ENCODE results near the gene HEXD. TPM values are rescaled to one million over a fixed set of nuclear protein-coding genes. Genes with fewer than 3 reads are reported as not detected.
"Not testable (repeated sequence)": the region's sequence is repeated elsewhere in the genome, so short reads cannot be mapped to it uniquely, and the experiment has no call there.

Gene HEXD
- polyA plus RNA-seq, 1 experiment = 9.1 TPM

DNA sequence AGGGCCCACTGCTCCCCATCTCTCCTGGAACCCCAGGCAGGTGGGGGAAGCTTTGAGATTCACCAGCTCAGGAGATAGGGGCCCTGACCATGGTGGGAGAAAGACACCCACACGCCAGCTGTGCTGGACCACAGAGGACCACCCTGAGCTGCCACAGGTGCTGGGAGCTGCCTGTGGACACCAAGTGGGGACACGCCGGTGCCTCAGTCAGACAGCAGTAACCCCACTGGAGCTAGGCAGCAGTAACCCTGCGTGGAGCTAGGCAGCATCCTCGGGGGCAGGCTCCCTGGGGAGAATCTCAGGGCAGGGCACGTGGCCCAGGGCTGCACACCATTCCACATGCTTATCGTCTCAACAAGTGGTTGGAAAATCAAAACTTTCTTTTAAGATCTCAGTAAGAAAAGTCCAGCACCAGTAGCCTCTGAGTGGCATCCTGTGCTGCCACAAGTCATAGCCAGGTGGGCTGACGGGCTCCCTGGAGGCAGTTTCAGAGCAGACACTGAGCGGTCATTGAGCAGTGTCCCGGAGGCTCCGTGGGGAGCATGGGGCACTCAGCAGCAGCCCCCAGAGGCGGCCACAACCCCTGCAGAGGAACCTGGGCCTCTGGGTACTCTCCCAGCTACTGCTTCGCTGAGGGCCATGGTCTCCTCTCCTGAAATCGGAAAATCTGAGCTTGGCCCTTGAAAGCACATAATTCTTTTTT is 8.0 kb upstream of the HEXD start:
- no peak overlapping the region for H3K4me3 ChIP-seq (ENCODE audit: low read depth, low read length)
- no peak for TF ChIP-seq CTCF (IDR thresholded peaks at IDR 0.05; ENCODE audit: low read depth, low read length)
- DNase-seq (ENCODE audit: low read depth, low spot score) = no peak
- no peak overlapping the region for H3K27ac ChIP-seq (ENCODE audit: low read depth, low read length)
- ChIA-PET CTCF (interaction anchor here (1.0 kb wide), 1 partner anchor 15 kb away, joined by 3 read pairs; no protein-coding TSS in a partner anchor), POLR2A (no interaction called here)
- H3K9me3 ChIP-seq (ENCODE audit: control insufficient read depth, insufficient read depth, low read length) = no peaks in the 10 kb centered on the region; the same call in 1 of the 2 replicates
- no peaks in the 10 kb centered on the region for H3K27me3 ChIP-seq (ENCODE audit: control insufficient read depth, insufficient read depth, low read length)

GRCh38 chr17:82411396-82412053 is 6.6 kb upstream of the HEXD start:
- Histone ChIP-seq H3K9me3 (ENCODE audit: control insufficient read depth, insufficient read depth, low read length) (no peaks in the 10 kb centered on the region; the same call in 1 of the 2 replicates), H3K27me3 (ENCODE audit: control insufficient read depth, insufficient read depth, low read length) (no peaks in the 10 kb centered on the region), H3K4me3 (ENCODE audit: low read depth, low read length) (no peak overlapping the region), H3K27ac (ENCODE audit: low read depth, low read length) (no peak overlapping the region)
- no peak for TF ChIP-seq CTCF (IDR thresholded peaks at IDR 0.05; ENCODE audit: low read depth, low read length)
- CTCF ChIA-PET = interaction anchor here (1.0 kb wide), 1 partner anchor 13 kb away, joined by 3 read pairs; no protein-coding TSS in a partner anchor
- POLR2A ChIA-PET = no interaction called here
- DNase-seq (ENCODE audit: low read depth, low spot score) = no peak

- CTCF ChIA-PET, POLR2A ChIA-PET: not testable (repeated sequence)
Measured at GRCh38 chr17:82412081-82412480, 6.1 kb upstream of the HEXD start.

GRCh38 chr17:82412535-82413520 is 5.3 kb upstream of the HEXD start:
- no peaks in the 10 kb centered on the region for H3K27me3 ChIP-seq (ENCODE audit: control insufficient read depth, insufficient read depth, low read length)
- CTCF ChIA-PET = interaction anchor here (1.1 to 1.5 kb wide), 2 partner anchors 11 to 60 kb away, joined by 3 to 4 read pairs; no protein-coding TSS in a partner anchor
- no peaks in the 10 kb centered on the region; the same call in 1 of the 2 replicates for H3K9me3 ChIP-seq (ENCODE audit: control insufficient read depth, insufficient read depth, low read length)
- POLR2A ChIA-PET = no interaction called here
- TF ChIP-seq CTCF (IDR thresholded peaks at IDR 0.05; ENCODE audit: low read depth, low read length) = no peak
- H3K27ac ChIP-seq (ENCODE audit: low read depth, low read length) = no peak overlapping the region
- no peak overlapping the region for H3K4me3 ChIP-seq (ENCODE audit: low read depth, low read length)
- no peak for DNase-seq (ENCODE audit: low read depth, low spot score)

More at GRCh38 chr17:82412081-82412480, 6.1 kb upstream of the HEXD start:
- H3K27me3 ChIP-seq (ENCODE audit: control insufficient read depth, insufficient read depth, low read length); H3K27ac ChIP-seq (ENCODE audit: low read depth, low read length); H3K9me3 ChIP-seq (ENCODE audit: control insufficient read depth, insufficient read depth, low read length); H3K4me3 ChIP-seq (ENCODE audit: low read depth, low read length); DNase-seq (ENCODE audit: low read depth, low spot score): not testable (repeated sequence)

GRCh38 chr17:82414548-82415281 is 3.4 kb upstream of the HEXD start:
- ChIA-PET POLR2A (no interaction called here), CTCF (interaction anchor here (0.5 to 1.5 kb wide), 11 partner anchors 11 to 184 kb away, joined by 3 to 6 read pairs (median 3); no protein-coding TSS in a partner anchor)
- no peak overlapping the region for H3K4me3 ChIP-seq (ENCODE audit: low read depth, low read length)
- no peak for DNase-seq (ENCODE audit: low read depth, low spot score)
- H3K27me3 ChIP-seq (ENCODE audit: control insufficient read depth, insufficient read depth, low read length) = no peaks in the 10 kb centered on the region
- TF ChIP-seq CTCF (IDR thresholded peaks at IDR 0.05; ENCODE audit: low read depth, low read length) = peak; percentile 74
- no peaks in the 10 kb centered on the region; the same call in 1 of the 2 replicates for H3K9me3 ChIP-seq (ENCODE audit: control insufficient read depth, insufficient read depth, low read length)
- no peak overlapping the region for H3K27ac ChIP-seq (ENCODE audit: low read depth, low read length)
